Neural progenitor cell (in vitro differentiated cells): ENCODE measurements around the gene ZNF32. TPM values are rescaled to one million over a fixed set of nuclear protein-coding genes. Genes with fewer than 3 reads are reported as not detected.

Experiments used
- DNase-seq: peaks from one replicate; pipeline ENCODE4 v3.0.0-alpha.2; 2016; ENCODE audit warnings: low spot score
- H2AFZ ChIP-seq: fragments of 200-600 bp; sonication (generic); replicated peaks from 2 replicates; pipeline ENCODE4 v1.6.1; 2016; ENCODE audit warnings: antibody characterized with exemption
- H3F3A ChIP-seq: fragments of 200-600 bp; sonication (generic); 2 replicates; pipeline ENCODE4 v1.6.1; 2016; ENCODE audit warnings: antibody characterized with exemption, low read depth
- H3K27ac ChIP-seq: fragments of 200-600 bp; sonication (generic); 2 replicates; pipeline ENCODE4 v1.5.1; 2016; ENCODE audit warnings: mild to moderate bottlenecking
- H3K27me3 ChIP-seq: fragments of 200-600 bp; sonication (generic); 2 replicates; pipeline ENCODE4 v1.6.1; 2016; ENCODE audit warnings: mild to moderate bottlenecking, moderate library complexity
- H3K36me3 ChIP-seq: fragments of 200-600 bp; sonication (generic); 2 replicates; pipeline ENCODE4 v1.5.1; 2016
- H3K4me1 ChIP-seq: fragments of 200-600 bp; sonication (generic); 2 replicates; pipeline ENCODE4 v1.6.1; 2016; ENCODE audit warnings: mixed run types
- H3K4me2 ChIP-seq: fragments of 200-600 bp; sonication (generic); 2 replicates; pipeline ENCODE4 v1.6.1; 2016
- H3K4me3 ChIP-seq: fragments of 200-600 bp; sonication (generic); 2 replicates; pipeline ENCODE4 v1.5.1; 2016
- H3K79me2 ChIP-seq: fragments of 200-600 bp; sonication (generic); 2 replicates; pipeline ENCODE4 v1.6.1; 2016; ENCODE audit warnings: low read depth
- H3K9ac ChIP-seq: fragments of 200-600 bp; sonication (generic); 2 replicates; pipeline ENCODE4 v1.6.1; 2016
- H3K9me3 ChIP-seq: fragments of 200-600 bp; sonication (generic); 2 replicates; pipeline ENCODE4 v1.5.1; 2016; ENCODE audit warnings: low read depth
- H4K20me1 ChIP-seq: fragments of 200-600 bp; sonication (generic); 2 replicates; pipeline ENCODE4 v1.6.1; 2016; ENCODE audit warnings: low read depth
- H3K27ac Mint-ChIP-seq: 3 replicates; pipeline ENCODE4 v1.8.0; 2021; ENCODE audit warnings: mixed read lengths
- H3K27me3 Mint-ChIP-seq: 2 replicates; pipeline ENCODE4 v1.8.0; 2022; ENCODE audit warnings: low read depth, mild to moderate bottlenecking, inconsistent platforms, moderate library complexity, mixed read lengths; ENCODE audit not compliant: insufficient read depth
- H3K36me3 Mint-ChIP-seq: 3 replicates; pipeline ENCODE4 v1.8.0; 2021; ENCODE audit warnings: mixed read lengths
- H3K4me1 Mint-ChIP-seq: 3 replicates; pipeline ENCODE4 v1.8.0; 2021; ENCODE audit warnings: mixed read lengths
- H3K4me3 Mint-ChIP-seq: 3 replicates; pipeline ENCODE4 v1.8.0; 2021; ENCODE audit warnings: mild to moderate bottlenecking, moderate library complexity, mixed read lengths
- H3K9me3 Mint-ChIP-seq: 3 replicates; pipeline ENCODE4 v1.8.0; 2020; ENCODE audit warnings: mixed read lengths
- EZH2 ChIP-seq: fragments of 200-600 bp; sonication (generic); IDR thresholded peaks from 2 replicates; pipeline ENCODE4 v1.6.1; 2017; ENCODE audit warnings: antibody characterized with exemption, mild to moderate bottlenecking, moderate library complexity
- EZH2phosphoT487 ChIP-seq: fragments of 200-600 bp; sonication (generic); IDR thresholded peaks from 2 replicates; pipeline ENCODE4 v1.6.1; 2017; ENCODE audit warnings: antibody characterized with exemption
- total RNA-seq: library from RNA; depleted of rRNA; stranded (reverse); fragments of >200 nt; gene quantifications from 2 replicates; pipeline ENCODE4 v1.2.3, GENCODE V29; 2015; ENCODE audit warnings: low replicate concordance
- TF ChIP-seq, protein P1 (sequence below): fragments of 200-600 bp; sonication (generic); IDR thresholded peaks from 2 replicates; pipeline ENCODE4 v1.5.1; 2017; ENCODE audit warnings: antibody characterized with exemption, mild to moderate bottlenecking

Gene ZNF32
- total RNA-seq, 1 donor from 2014 or later, result 50.7 TPM

DNA sequence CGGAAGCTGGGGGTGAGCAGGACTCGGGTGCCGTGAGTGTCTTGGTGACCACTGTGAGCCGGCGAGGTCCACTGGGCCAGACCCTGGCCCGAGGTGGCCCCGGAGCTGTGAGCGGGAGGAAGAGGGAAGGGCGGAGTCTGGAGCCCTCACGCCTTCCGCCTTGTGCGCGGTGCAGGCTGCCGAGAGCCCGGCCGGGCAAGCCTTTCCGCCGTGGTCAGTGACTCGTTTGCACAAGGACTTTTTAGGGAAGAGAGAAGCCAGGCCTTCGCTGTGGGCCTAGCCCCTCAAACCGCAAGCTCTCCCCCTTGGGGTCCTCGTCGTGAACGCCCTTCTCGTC is 40.9 kb upstream of the ZNF32 start:
- no peak overlapping the region for H3K9ac ChIP-seq
- no peaks in the 10 kb centered on the region for H4K20me1 ChIP-seq
- H3K79me2 ChIP-seq, result no peaks in the 10 kb centered on the region
- H3F3A ChIP-seq, result no peaks in the 10 kb centered on the region
- no peak overlapping the region for H3K27ac ChIP-seq
- H3K4me1 Mint-ChIP-seq, result peaks cover 3% of the 10 kb centered on the region
- peak overlapping the region; percentile 58 for H3K4me3 ChIP-seq
- no peaks in the 10 kb centered on the region for H3K9me3 ChIP-seq
- no peaks in the 10 kb centered on the region for H3K9me3 Mint-ChIP-seq
- peak overlapping the region; percentile 98 for H2AFZ ChIP-seq
- no peak overlapping the region for H3K27ac Mint-ChIP-seq
- H3K36me3 Mint-ChIP-seq, result no peaks in the 10 kb centered on the region
- no peaks in the 10 kb centered on the region for H3K36me3 ChIP-seq
- H3K27me3 ChIP-seq, result peaks cover 41% of the 10 kb centered on the region
- H3K4me1 ChIP-seq, result no peaks in the 10 kb centered on the region
- TF ChIP-seq, protein P1, sequence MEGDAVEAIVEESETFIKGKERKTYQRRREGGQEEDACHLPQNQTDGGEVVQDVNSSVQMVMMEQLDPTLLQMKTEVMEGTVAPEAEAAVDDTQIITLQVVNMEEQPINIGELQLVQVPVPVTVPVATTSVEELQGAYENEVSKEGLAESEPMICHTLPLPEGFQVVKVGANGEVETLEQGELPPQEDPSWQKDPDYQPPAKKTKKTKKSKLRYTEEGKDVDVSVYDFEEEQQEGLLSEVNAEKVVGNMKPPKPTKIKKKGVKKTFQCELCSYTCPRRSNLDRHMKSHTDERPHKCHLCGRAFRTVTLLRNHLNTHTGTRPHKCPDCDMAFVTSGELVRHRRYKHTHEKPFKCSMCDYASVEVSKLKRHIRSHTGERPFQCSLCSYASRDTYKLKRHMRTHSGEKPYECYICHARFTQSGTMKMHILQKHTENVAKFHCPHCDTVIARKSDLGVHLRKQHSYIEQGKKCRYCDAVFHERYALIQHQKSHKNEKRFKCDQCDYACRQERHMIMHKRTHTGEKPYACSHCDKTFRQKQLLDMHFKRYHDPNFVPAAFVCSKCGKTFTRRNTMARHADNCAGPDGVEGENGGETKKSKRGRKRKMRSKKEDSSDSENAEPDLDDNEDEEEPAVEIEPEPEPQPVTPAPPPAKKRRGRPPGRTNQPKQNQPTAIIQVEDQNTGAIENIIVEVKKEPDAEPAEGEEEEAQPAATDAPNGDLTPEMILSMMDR, result no peak
- TF ChIP-seq EZH2 (no peak), EZH2phosphoT487 (no peak)
- peak overlapping the region; percentile 89 for H3K4me3 Mint-ChIP-seq
- peak overlapping the region; percentile 88 for H3K4me2 ChIP-seq
- DNase-seq, result peak; percentile 44
- peaks cover 23% of the 10 kb centered on the region for H3K27me3 Mint-ChIP-seq

DNA sequence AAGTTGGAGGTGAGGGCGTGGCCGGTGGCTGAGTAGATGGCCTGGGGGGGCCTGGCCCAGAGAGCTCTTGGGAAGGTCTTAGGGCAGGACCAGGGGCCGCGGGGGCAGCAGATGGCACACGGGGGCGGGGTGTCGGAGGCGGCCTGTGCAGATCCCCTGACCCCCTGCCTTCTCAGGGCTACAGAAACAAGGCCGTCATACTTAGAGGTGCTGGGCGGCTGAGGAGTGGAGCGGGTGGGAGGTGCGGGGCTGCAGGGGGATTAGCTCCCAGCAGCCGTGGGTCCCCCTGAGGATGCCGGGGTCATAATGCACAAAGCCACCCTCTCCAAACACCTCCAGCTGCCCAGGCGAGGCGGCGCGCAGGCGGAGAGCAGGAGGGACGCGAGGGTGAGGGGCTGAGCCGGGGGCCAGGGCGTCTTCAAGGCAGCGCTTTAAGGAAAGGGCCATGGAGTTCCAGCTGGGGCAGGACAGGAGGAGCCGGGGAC is 40.4 kb upstream of the ZNF32 start:
- no peak overlapping the region for H3K27ac ChIP-seq
- Mint-ChIP-seq H3K27me3 (peaks cover 23% of the 10 kb centered on the region), H3K27ac (no peak overlapping the region), H3K4me3 (peak overlapping the region; percentile 89), H3K36me3 (no peaks in the 10 kb centered on the region), H3K4me1 (peaks cover 3% of the 10 kb centered on the region), H3K9me3 (no peaks in the 10 kb centered on the region)
- H3K4me2 ChIP-seq, result no peak overlapping the region
- H3K9ac ChIP-seq, result no peak overlapping the region
- no peaks in the 10 kb centered on the region for H3F3A ChIP-seq
- no peak for DNase-seq
- H3K27me3 ChIP-seq, result peaks cover 41% of the 10 kb centered on the region
- H3K4me1 ChIP-seq, result no peaks in the 10 kb centered on the region
- TF ChIP-seq EZH2phosphoT487, result no peak
- TF ChIP-seq, protein P1, result no peak
- TF ChIP-seq EZH2, result no peak
- H3K4me3 ChIP-seq, result no peak overlapping the region
- no peaks in the 10 kb centered on the region for H4K20me1 ChIP-seq
- no peaks in the 10 kb centered on the region for H3K9me3 ChIP-seq
- no peaks in the 10 kb centered on the region for H3K36me3 ChIP-seq
- no peaks in the 10 kb centered on the region for H3K79me2 ChIP-seq
- peak overlapping the region; percentile 98 for H2AFZ ChIP-seq

DNA sequence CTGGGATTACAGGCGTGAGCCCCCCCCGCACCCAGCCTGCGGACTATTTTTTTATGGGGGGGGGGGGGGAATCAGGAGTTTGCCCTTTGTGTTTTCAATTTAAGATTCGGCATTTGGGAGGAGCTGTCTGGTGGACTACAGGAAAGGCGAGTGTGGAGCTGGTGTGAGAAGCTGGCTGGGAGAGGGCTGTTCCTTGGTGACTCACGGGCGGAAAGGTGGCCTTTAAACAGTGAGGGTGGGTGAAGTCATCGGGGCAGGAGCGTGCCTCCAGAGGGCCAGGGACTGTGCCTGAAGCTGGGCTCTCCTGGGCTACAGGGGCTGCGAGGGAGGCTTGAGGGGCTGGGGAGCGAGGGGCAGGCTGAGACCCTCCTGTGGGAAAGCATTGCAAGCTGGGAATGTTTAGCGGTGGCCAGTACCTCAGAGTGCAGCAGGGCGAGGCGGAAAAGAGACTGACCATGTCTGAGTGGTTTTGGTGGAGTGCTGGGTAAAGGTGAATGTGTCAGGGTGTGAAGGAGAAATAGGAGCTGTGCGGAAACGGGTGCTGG is 39.7 kb upstream of the ZNF32 start:
- Mint-ChIP-seq H3K4me1 (peaks cover 3% of the 10 kb centered on the region), H3K9me3 (no peaks in the 10 kb centered on the region), H3K4me3 (peak overlapping the region; percentile 41), H3K27ac (no peak overlapping the region), H3K36me3 (no peaks in the 10 kb centered on the region), H3K27me3 (peaks cover 23% of the 10 kb centered on the region)
- Histone ChIP-seq H3K4me1 (no peaks in the 10 kb centered on the region), H3F3A (no peaks in the 10 kb centered on the region), H3K79me2 (no peaks in the 10 kb centered on the region), H3K4me2 (no peak overlapping the region), H4K20me1 (no peaks in the 10 kb centered on the region), H3K27ac (no peak overlapping the region), H3K9ac (no peak overlapping the region), H2AFZ (no peak overlapping the region), H3K36me3 (no peaks in the 10 kb centered on the region), H3K9me3 (no peaks in the 10 kb centered on the region), H3K27me3 (peaks cover 41% of the 10 kb centered on the region), H3K4me3 (no peak overlapping the region)
- DNase-seq, result no peak
- TF ChIP-seq, protein P1, result no peak
- TF ChIP-seq EZH2 (no peak), EZH2phosphoT487 (no peak)
